GM12878 (cell line): Measurements from ENCODE around the gene MACF1. TPM values are rescaled to one million over a fixed set of nuclear protein-coding genes. Genes with fewer than 3 reads are reported as not detected.

Experiments used
- ATAC-seq: fragments of 200-7000 bp; cut with Tn5 transposase; 3 replicates; pipeline ENCODE4 v1.9.1; 2020; ENCODE audit warnings: mild to moderate bottlenecking, moderate library complexity
- BruUV-seq: library from RNA; stranded (reverse); fragments of 400-500 nt; replicated peaks from 2 replicates; lab custom pipeline; 2021; lab: Mats Ljungman, UMichigan
- CTCF ChIA-PET: fragments of 300-600 bp; sonication (Branson Sonifier 250); formaldehyde crosslinking; extraction: SDS; loops from one replicate; lab custom pipeline; 2021; ENCODE audit warnings: inconsistent platforms; lab: Yijun Ruan, JAX
- POLR2A ChIA-PET: fragments of 350-600 bp; formaldehyde crosslinking; extraction: SDS; loops from one replicate; lab custom pipeline; 2021; ENCODE audit warnings: inconsistent platforms; lab: Charles Lee
- RAD21 ChIA-PET: fragments of 300-600 bp; sonication (Branson Sonifier 250); formaldehyde crosslinking; loops from one replicate; lab custom pipeline; 2023; ENCODE audit warnings: antibody characterized with exemption; ENCODE audit not compliant: unreplicated experiment; lab: Charles Lee
- SMC1A ChIA-PET: fragments of 300-600 bp; sonication (Branson Sonifier 250); formaldehyde crosslinking; loops from one replicate; lab custom pipeline; 2023; ENCODE audit not compliant: unreplicated experiment, uncharacterized antibody; lab: Charles Lee
- DNase-seq: peaks from one replicate; pipeline ENCODE4 v3.0.0-alpha.2; 2011; ENCODE audit warnings: low read depth, low spot score
- FAIRE-seq: peaks from 3 replicates; lab custom pipeline; 2011; peaks lifted over from hg19 to GRCh38; lab: Jason Lieb, UNC
- H2AFZ ChIP-seq: 2 replicates; pipeline ENCODE4 v1.6.0; 2011; ENCODE audit warnings: low read depth, low read length, control low read depth; ENCODE audit not compliant: control insufficient read depth
- H3K27ac ChIP-seq: 2 replicates; pipeline ENCODE4 v1.5.1; 2011; ENCODE audit warnings: control low read depth; ENCODE audit not compliant: control insufficient read depth, insufficient read depth
- H3K27me3 ChIP-seq, 2 experiments: replicated peaks in 1 of 2; 2 replicates each; pipeline versions ENCODE4 v1.6.0 to v1.6.1; 2011; ENCODE audit warnings: low read length in 1 of 2; ENCODE audit not compliant: control insufficient read depth in 2 of 2, insufficient read depth in 2 of 2
- H3K36me3 ChIP-seq, 2 experiments: 2 replicates each; pipeline ENCODE4 v1.5.1; 2011; ENCODE audit warnings: low read length in 1 of 2; ENCODE audit not compliant: control insufficient read depth in 2 of 2, insufficient read depth in 2 of 2
- H3K4me1 ChIP-seq: 2 replicates; pipeline ENCODE4 v1.6.1; 2011; ENCODE audit warnings: mild to moderate bottlenecking, low read length, moderate library complexity, mixed read lengths; ENCODE audit not compliant: control insufficient read depth, insufficient read depth
- H3K4me2 ChIP-seq: 2 replicates; pipeline ENCODE4 v1.6.0; 2011; ENCODE audit warnings: control low read depth; ENCODE audit not compliant: control insufficient read depth, insufficient read depth
- H3K4me3 ChIP-seq: fragments of 200-600 bp; sonication (generic); 2 replicates; pipeline ENCODE4 v1.5.1; 2016
- H3K79me2 ChIP-seq: 2 replicates; pipeline ENCODE4 v1.6.0; 2011; ENCODE audit warnings: low read length; ENCODE audit not compliant: control insufficient read depth, insufficient read depth
- H3K9ac ChIP-seq: 2 replicates; pipeline ENCODE4 v1.8.0; 2011; ENCODE audit warnings: low read length, control low read depth, mixed read lengths; ENCODE audit not compliant: control insufficient read depth, insufficient read depth
- H3K9me3 ChIP-seq: replicated peaks from 3 replicates; pipeline ENCODE4 v1.5.1; 2011; ENCODE audit warnings: mild to moderate bottlenecking, low read length; ENCODE audit not compliant: control insufficient read depth, insufficient read depth
- H4K20me1 ChIP-seq: 2 replicates; pipeline ENCODE4 v1.6.0; 2011; ENCODE audit not compliant: control insufficient read depth, insufficient read depth
- ATF7 ChIP-seq: fragments of 450-650 bp; IDR thresholded peaks from 2 replicates; pipeline ENCODE4 v1.6.1; 2016; ENCODE audit warnings: low read depth, mild to moderate bottlenecking
- CBX5 ChIP-seq: sonication (generic); IDR thresholded peaks from 2 replicates; pipeline ENCODE4 v1.6.1; 2016; ENCODE audit warnings: low read depth, moderate library complexity, mild to moderate bottlenecking, inconsistent platforms
- E4F1 ChIP-seq: fragments of 450-650 bp; IDR thresholded peaks from 2 replicates; pipeline ENCODE4 v1.6.1; 2018; ENCODE audit warnings: borderline replicate concordance, mild to moderate bottlenecking; ENCODE audit not compliant: partially characterized antibody
- ETV6 ChIP-seq, 2 experiments: fragments of 450-650 bp in 1 of 2; IDR thresholded peaks in 1 of 2; conservative IDR thresholded peaks in 1 of 2; 2 replicates each; pipeline ENCODE4 v1.6.1; 2014; ENCODE audit warnings: antibody characterized with exemption in 1 of 2, borderline replicate concordance in 1 of 2, low read depth in 1 of 2, mild to moderate bottlenecking in 1 of 2, moderate library complexity in 1 of 2
- NFXL1 ChIP-seq: fragments of 450-650 bp; IDR thresholded peaks from 2 replicates; pipeline ENCODE4 v1.6.1; 2017; ENCODE audit warnings: antibody characterized with exemption, mild to moderate bottlenecking, borderline replicate concordance
- PRDM15 ChIP-seq: fragments of 450-650 bp; formaldehyde crosslinking; IDR thresholded peaks from 2 replicates; pipeline ENCODE4 v1.4.0; 2020; ENCODE audit warnings: mild to moderate bottlenecking, moderate library complexity
- SUPT20H ChIP-seq: IDR thresholded peaks from 2 replicates; pipeline ENCODE4 v1.6.1; 2011; ENCODE audit warnings: low read depth, mild to moderate bottlenecking, low read length, moderate library complexity, borderline replicate concordance; ENCODE audit not compliant: control insufficient read depth
- WGBS: methylation state at CpG from one replicate; pipeline ENCODE4 v1.1.6; 2016; ENCODE audit warnings: low lambda C conversion rate; ENCODE audit not compliant: insufficient replicate concordance, insufficient coverage; ENCODE audit errors: missing lambda C conversion rate; 5-methylcytosine and 5-hydroxymethylcytosine counted together
- in situ Hi-C: fragments of 300-500 bp; cut with MboI; formaldehyde crosslinking; loops from 9 replicates; pipeline ENCODE4 v1.14.3; 2018; ENCODE audit warnings: mixed read lengths
- intact Hi-C: fragments of 100-400 bp; cut with micrococcal nuclease; formaldehyde crosslinking; loops from one replicate; pipeline ENCODE4 v1.14.2; 2022; ENCODE audit not compliant: unreplicated experiment
- polyA plus RNA-seq, 11 experiments: library from polyadenylated mRNA; depleted of rRNA in 4 of 11; unstranded in 6 of 11; stranded (reverse) in 5 of 11; fragments of >200 nt; fragmentation: Nextera tagmentation in 4 of 11; fragmentation: Illumina TruSeq in 1 of 11; extraction: Ambion mirVana in 4 of 11; extraction: Trizol in 1 of 11; gene quantifications; 1 replicate in 1 of 11; 2 replicates in 10 of 11; pipeline versions ENCODE4 v1.2.1 to v1.2.3, GENCODE V29; 2011 to 2016; ENCODE audit warnings: inconsistent platforms in 2 of 11, missing spikeins in 2 of 11, low read depth in 1 of 11
- total RNA-seq, 4 experiments: library from RNA; depleted of rRNA in 3 of 4; stranded (reverse); fragments of >200 nt in 3 of 4; fragmentation: Illumina TruSeq in 1 of 4; extraction: Trizol in 1 of 4; gene quantifications; 2 replicates each; pipeline versions ENCODE4 v1.2.1 to v1.2.3, GENCODE V29; 2013 to 2021

MACF1 gene
- total and polyA plus RNA-seq, 10 of the 15 experiments (the other 5 are each of a cell fraction or from before 2014, with no cell fraction given), result 15.5 to 201 (median 76.9) TPM

- ChIA-PET POLR2A (no interaction called here), RAD21 (no interaction called here), SMC1A (no interaction called here), CTCF (interaction anchor here (1.0 to 1.3 kb wide), 2 partner anchors 14 to 86 kb away, joined by 3 to 4 read pairs; no protein-coding TSS in a partner anchor)
- H2AFZ ChIP-seq, result no peak overlapping the region
- H4K20me1 ChIP-seq, result no peaks in the 10 kb centered on the region
- no peak for DNase-seq
- no peaks in the 10 kb centered on the region for H3K4me1 ChIP-seq
- H3K36me3 ChIP-seq, result peaks cover 25 to 59% of the 10 kb centered on the region in 2 experiments
- H3K9ac ChIP-seq, result no peak overlapping the region
- no peak overlapping the region for H3K4me3 ChIP-seq
- no peak for ATAC-seq
- no peak overlapping the region for H3K4me2 ChIP-seq
- WGBS, result 98% methylated on average over 7 of the region's 7 CpGs
- no peaks in the 10 kb centered on the region for H3K9me3 ChIP-seq
- TF ChIP-seq NFXL1, result no peak
- TF ChIP-seq CBX5, result no peak
- TF ChIP-seq ETV6 (conservative IDR thresholded peaks at IDR 0.05 in 1 of 2, IDR thresholded peaks at IDR 0.05 in 1 of 2; ENCODE audit: borderline replicate concordance in 1 of 2, low read depth in 1 of 2), result no peak
- TF ChIP-seq SUPT20H, result no peak
- no peak for TF ChIP-seq E4F1
- no peak for TF ChIP-seq PRDM15
- TF ChIP-seq ATF7, result no peak
- no peaks in the 10 kb centered on the region for H3K27me3 ChIP-seq
- no TSS peak for BruUV-seq
- in situ Hi-C loops (no loop called here), intact Hi-C loops (no loop called here)
- FAIRE-seq, result no peak
- H3K79me2 ChIP-seq, result no peaks in the 10 kb centered on the region
- no peak overlapping the region for H3K27ac ChIP-seq
Measured at GRCh38 chr1:39452081-39452480, 247.6 kb downstream of the MACF1 start.
